Measurements from ENCODE around the gene RIBC2.

DNA sequence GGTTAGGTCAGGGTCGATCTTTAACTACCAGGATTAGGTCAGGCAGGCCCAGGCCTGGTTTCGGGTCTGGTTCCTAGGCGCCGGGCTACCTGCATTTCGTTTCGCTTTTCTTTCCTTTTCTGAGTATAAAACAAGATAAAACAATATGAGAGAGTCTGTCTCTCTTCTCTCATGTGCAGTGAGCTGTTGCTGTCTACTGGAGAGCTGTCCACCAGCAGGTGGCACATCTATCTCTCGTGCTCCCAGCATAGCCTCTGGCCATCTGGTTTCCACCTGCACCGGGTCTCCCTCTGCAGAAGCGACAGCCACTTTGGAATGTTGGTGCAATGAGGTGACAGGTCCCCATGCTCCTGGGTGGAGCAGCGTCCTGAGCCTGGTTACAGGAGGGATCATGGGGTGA lies 27.6 kb downstream of the RIBC2 start:
- TF ChIP-seq ZNF124 (CRISPR knock-in tag; IDR thresholded peaks at IDR 0.05) (no peak), ZFYVE20 (CRISPR knock-in tag; IDR thresholded peaks at IDR 0.05; ENCODE audit: borderline replicate concordance, low read depth) (no peak), PATZ1 (CRISPR knock-in tag; IDR thresholded peaks at IDR 0.05) (peak; percentile 31; the same call in 1 of the 2 replicates), SOX5 (CRISPR knock-in tag; IDR thresholded peaks at IDR 0.05; ENCODE audit: borderline replicate concordance) (no peak), ZNF274 (CRISPR knock-in tag; IDR thresholded peaks at IDR 0.05) (no peak), TARDBP (CRISPR knock-in tag; IDR thresholded peaks at IDR 0.05) (peak; percentile 43), ZNF879 (CRISPR knock-in tag; IDR thresholded peaks at IDR 0.05) (no peak), PHF8 (CRISPR knock-in tag; IDR thresholded peaks at IDR 0.05) (no peak)
- TF ChIP-seq, protein P1, sequence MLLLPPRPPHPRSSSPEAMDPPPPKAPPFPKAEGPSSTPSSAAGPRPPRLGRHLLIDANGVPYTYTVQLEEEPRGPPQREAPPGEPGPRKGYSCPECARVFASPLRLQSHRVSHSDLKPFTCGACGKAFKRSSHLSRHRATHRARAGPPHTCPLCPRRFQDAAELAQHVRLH (CRISPR knock-in tag; IDR thresholded peaks at IDR 0.05; ENCODE audit: borderline replicate concordance, low read depth) = no peak; the same call in 1 of the 2 replicates

Measured in HepG2 (cell line).